CD8-positive, alpha-beta memory T cell (primary cell): ENCODE data around the gene PTN. TPM values are rescaled to one million over a fixed set of nuclear protein-coding genes. Genes with fewer than 3 reads are reported as not detected.

Experiments
- CTCF ChIA-PET: fragments of 350-600 bp; sonication (Branson Sonifier 250); formaldehyde crosslinking; loops from one replicate; lab custom pipeline; 2021; ENCODE audit warnings: antibody characterized with exemption; lab: Charles Lee
- POLR2A ChIA-PET: fragments of 350-600 bp; sonication (Branson Sonifier 250); formaldehyde crosslinking; loops from one replicate; lab custom pipeline; 2021; ENCODE audit warnings: antibody characterized with exemption; lab: Charles Lee
- DNase-seq, 5 donors: peaks; one replicate each; pipeline versions ENCODE4 v3.0.0 to v3.0.0-alpha.2; 2020 to 2022; ENCODE audit warnings: mixed read lengths in 1 of 5
- H3K27ac ChIP-seq: one replicate; pipeline ENCODE4 v1.7.0; 2013; ENCODE audit warnings: low read depth, mild to moderate bottlenecking, low read length, moderate library complexity
- H3K27me3 ChIP-seq: 2 replicates; pipeline ENCODE4 v1.7.0; 2013; ENCODE audit warnings: low read length, mild to moderate bottlenecking; ENCODE audit not compliant: insufficient read depth, poor library complexity, severe bottlenecking
- H3K36me3 ChIP-seq: 2 replicates; pipeline ENCODE4 v1.7.0; 2013; ENCODE audit warnings: mild to moderate bottlenecking, low read length, moderate library complexity; ENCODE audit not compliant: insufficient read depth
- H3K4me1 ChIP-seq: 2 replicates; pipeline ENCODE4 v1.7.0; 2013; ENCODE audit warnings: mild to moderate bottlenecking, low read length, moderate library complexity; ENCODE audit not compliant: insufficient read depth
- H3K4me3 ChIP-seq: 2 replicates; pipeline ENCODE4 v1.7.0; 2013; ENCODE audit warnings: mild to moderate bottlenecking, low read length
- H3K9me3 ChIP-seq: 2 replicates; pipeline ENCODE4 v1.7.0; 2013; ENCODE audit warnings: mild to moderate bottlenecking, low read length
- H3K27ac Mint-ChIP-seq, 8 donors: one replicate each; pipeline ENCODE4 v1.8.0; 2020 to 2021; ENCODE audit warnings: mixed read lengths in 8 of 8, mild to moderate bottlenecking in 6 of 8, inconsistent platforms in 3 of 8, moderate library complexity in 3 of 8
- H3K27me3 Mint-ChIP-seq, 2 donors: one replicate each; pipeline ENCODE4 v1.8.0; 2020 to 2021; ENCODE audit warnings: mixed read lengths in 2 of 2, mild to moderate bottlenecking in 1 of 2, moderate library complexity in 1 of 2
- H3K36me3 Mint-ChIP-seq, 3 donors: one replicate each; pipeline ENCODE4 v1.8.0; 2020 to 2021; ENCODE audit warnings: mixed read lengths in 3 of 3, inconsistent platforms in 1 of 3, mild to moderate bottlenecking in 1 of 3
- H3K4me1 Mint-ChIP-seq, 3 donors: one replicate each; pipeline ENCODE4 v1.8.0; 2020 to 2021; ENCODE audit warnings: mixed read lengths in 3 of 3, inconsistent platforms in 1 of 3, mild to moderate bottlenecking in 1 of 3
- H3K4me3 Mint-ChIP-seq, 7 donors: one replicate each; pipeline ENCODE4 v1.8.0; 2020 to 2021; ENCODE audit warnings: mixed read lengths in 7 of 7, mild to moderate bottlenecking in 6 of 7, moderate library complexity in 4 of 7, inconsistent platforms in 2 of 7
- H3K9me3 Mint-ChIP-seq, 5 donors: one replicate each; pipeline ENCODE4 v1.8.0; 2020 to 2022; ENCODE audit warnings: mixed read lengths in 5 of 5, mild to moderate bottlenecking in 3 of 5, moderate library complexity in 2 of 5, inconsistent platforms in 1 of 5
- polyA plus RNA-seq: library from polyadenylated mRNA; unstranded; fragments of 300-500 nt; fragmentation: Illumina TruSeq; gene quantifications from one replicate; pipeline ENCODE4 v1.2.3, GENCODE V29; 2021
- total RNA-seq, 2 experiments: library from RNA; stranded (reverse); gene quantifications; one replicate each; pipeline ENCODE4 v1.2.3, GENCODE V29; 2021

Gene PTN
- total and polyA plus RNA-seq, 3 experiments from 2014 or later: not detected

DNA sequence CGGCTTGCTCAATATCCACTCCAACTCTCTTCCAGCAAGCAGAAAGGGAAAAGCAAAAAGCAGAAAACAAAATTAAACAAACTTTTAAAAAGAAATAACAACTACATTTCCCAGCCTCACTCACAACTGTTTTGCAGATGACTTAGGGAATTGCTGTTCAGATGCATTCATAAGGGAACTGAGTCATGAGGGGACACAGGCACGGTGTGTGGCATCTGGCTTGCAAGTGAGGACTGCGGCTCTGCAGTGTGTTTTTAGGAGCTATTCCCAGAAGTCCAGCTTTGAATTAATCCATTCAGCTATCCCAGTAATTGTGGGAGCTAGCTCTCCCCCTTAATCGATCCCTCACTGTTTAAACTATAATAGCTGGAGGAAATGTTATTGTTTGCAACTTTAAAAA lies 30.3 kb downstream of the PTN start:
- CTCF ChIA-PET: no interaction called here
- H3K4me3 Mint-ChIP-seq: no peak overlapping the region
- H3K4me1 ChIP-seq: no peaks in the 10 kb centered on the region

DNA sequence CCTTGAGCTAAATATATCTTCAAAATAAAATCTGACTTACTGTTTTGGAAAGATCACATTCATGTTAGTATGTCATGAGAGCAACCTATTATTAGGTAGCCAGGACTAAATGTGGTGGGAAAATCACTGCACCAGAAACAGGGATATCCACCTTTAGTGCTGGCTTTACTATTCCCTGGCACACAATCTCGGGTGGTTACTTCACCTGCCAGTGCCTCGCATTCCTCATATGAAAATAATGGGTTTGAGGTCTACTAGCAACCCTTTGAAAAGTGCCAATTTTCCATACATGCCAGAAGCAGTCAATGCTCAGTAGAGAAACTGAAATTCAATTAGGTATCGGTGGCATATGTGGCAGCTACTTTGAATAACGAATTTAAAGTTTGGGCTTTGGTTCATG lies 36.8 kb downstream of the PTN start:
- Mint-ChIP-seq H3K4me1 (no peaks in the 10 kb centered on the region), H3K27ac (no peak overlapping the region), H3K4me3 (no peak overlapping the region), H3K36me3 (no peaks in the 10 kb centered on the region), H3K9me3 (peaks cover 0 to 26% (median 5%) of the 10 kb centered on the region in 5 donors), H3K27me3 (no peaks in the 10 kb centered on the region)
- Histone ChIP-seq H3K4me3 (no peak overlapping the region), H3K36me3 (no peaks in the 10 kb centered on the region), H3K27ac (no peak overlapping the region), H3K4me1 (no peaks in the 10 kb centered on the region), H3K27me3 (no peaks in the 10 kb centered on the region), H3K9me3 (no peaks in the 10 kb centered on the region)
- DNase-seq: no peak
- POLR2A ChIA-PET: no interaction called here
- CTCF ChIA-PET: no interaction called here

More for the DNA sequence above, 30.3 kb downstream of the PTN start:
- no peaks in the 10 kb centered on the region for H3K36me3 Mint-ChIP-seq
- no peak overlapping the region for H3K4me3 ChIP-seq
- POLR2A ChIA-PET: no interaction called here
- H3K27ac ChIP-seq: no peak overlapping the region
- no peaks in the 10 kb centered on the region for H3K9me3 ChIP-seq
- H3K4me1 Mint-ChIP-seq: no peaks in the 10 kb centered on the region
- no peak overlapping the region for H3K27ac Mint-ChIP-seq
- H3K36me3 ChIP-seq: no peaks in the 10 kb centered on the region
- H3K27me3 Mint-ChIP-seq: no peaks in the 10 kb centered on the region
- H3K9me3 Mint-ChIP-seq: peaks cover 3 to 25% (median 7%) of the 10 kb centered on the region in 5 donors
- H3K27me3 ChIP-seq: no peaks in the 10 kb centered on the region
- no peak for DNase-seq

DNA sequence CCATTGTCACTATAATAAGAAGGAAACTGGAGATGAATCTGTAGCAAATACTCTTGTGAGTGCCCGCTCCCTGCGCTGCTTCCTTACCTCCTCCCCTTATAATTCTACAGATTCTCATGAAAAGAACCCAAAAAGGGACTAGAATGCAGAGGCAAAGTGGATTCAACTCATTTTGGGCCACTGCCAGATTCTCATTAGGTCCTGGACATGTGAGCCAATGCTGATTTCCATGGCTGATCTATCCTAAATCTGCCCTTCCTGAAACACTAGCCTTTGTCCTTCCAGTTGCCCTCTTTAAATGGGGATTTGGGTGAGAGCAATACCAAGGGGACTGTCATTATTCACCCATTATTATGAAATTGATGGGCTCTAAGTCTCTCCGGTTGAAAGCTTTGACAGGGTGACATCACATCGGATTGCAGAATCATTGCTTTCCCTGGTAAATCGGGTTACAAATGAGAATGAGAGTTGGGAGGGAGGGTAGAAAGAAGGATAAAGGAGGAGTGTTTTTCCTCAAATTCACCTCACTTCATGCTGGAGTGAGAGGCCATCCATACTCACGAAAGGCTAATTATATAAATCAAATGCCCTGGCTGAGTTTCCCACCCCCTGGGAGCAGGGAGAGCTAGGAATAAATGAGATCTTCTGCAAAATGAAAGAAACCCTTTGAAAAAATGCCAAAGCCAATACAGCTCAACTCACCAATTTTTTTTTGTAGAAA lies 37.5 kb downstream of the PTN start:
- Mint-ChIP-seq H3K27me3 (no peaks in the 10 kb centered on the region), H3K9me3 (peaks cover 0 to 22% (median 5%) of the 10 kb centered on the region in 5 donors), H3K36me3 (no peaks in the 10 kb centered on the region), H3K4me3 (no peak overlapping the region), H3K27ac (no peak overlapping the region), H3K4me1 (no peaks in the 10 kb centered on the region)
- Histone ChIP-seq H3K27ac (no peak overlapping the region), H3K4me3 (no peak overlapping the region), H3K27me3 (no peaks in the 10 kb centered on the region), H3K4me1 (no peaks in the 10 kb centered on the region), H3K9me3 (no peaks in the 10 kb centered on the region), H3K36me3 (no peaks in the 10 kb centered on the region)
- DNase-seq: no peak
- ChIA-PET CTCF (no interaction called here), POLR2A (no interaction called here)

DNA sequence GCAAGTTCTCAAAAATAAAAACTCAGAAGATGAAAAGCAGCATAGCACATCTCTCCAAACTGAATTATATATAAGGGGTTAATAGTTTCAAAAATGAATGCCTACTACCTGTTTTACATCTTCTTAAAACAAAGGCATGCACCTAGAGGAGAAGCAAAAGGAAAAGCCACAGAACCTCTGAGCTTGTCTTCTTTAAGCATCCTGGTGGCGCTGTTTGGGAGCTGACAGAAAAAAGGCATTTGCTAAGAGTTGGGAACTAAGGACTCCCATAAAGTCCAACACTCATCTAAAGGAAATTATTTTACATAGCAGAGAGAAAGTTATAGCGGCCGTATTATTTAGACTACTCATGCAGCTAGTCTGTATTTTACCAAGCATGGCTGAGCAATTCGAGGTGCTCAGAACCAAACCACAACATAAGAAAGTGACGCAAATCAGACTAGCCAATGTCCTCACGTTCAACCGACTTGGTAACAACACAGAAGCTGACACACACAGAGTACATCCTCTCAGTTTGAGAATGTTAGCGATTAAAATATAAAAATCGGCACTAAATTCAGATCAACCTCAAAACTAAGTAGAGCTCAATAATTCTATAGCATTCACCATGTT lies 38.8 kb downstream of the PTN start:
- Mint-ChIP-seq H3K9me3 (peaks cover 0 to 14% (median 3%) of the 10 kb centered on the region in 5 donors), H3K4me3 (no peak overlapping the region), H3K4me1 (no peaks in the 10 kb centered on the region), H3K27ac (no peak overlapping the region), H3K36me3 (no peaks in the 10 kb centered on the region), H3K27me3 (no peaks in the 10 kb centered on the region)
- Histone ChIP-seq H3K9me3 (no peaks in the 10 kb centered on the region), H3K27ac (no peak overlapping the region), H3K4me1 (no peaks in the 10 kb centered on the region), H3K4me3 (no peak overlapping the region), H3K27me3 (no peaks in the 10 kb centered on the region), H3K36me3 (no peaks in the 10 kb centered on the region)
- DNase-seq: no peak
- ChIA-PET CTCF (no interaction called here), POLR2A (no interaction called here)

DNA sequence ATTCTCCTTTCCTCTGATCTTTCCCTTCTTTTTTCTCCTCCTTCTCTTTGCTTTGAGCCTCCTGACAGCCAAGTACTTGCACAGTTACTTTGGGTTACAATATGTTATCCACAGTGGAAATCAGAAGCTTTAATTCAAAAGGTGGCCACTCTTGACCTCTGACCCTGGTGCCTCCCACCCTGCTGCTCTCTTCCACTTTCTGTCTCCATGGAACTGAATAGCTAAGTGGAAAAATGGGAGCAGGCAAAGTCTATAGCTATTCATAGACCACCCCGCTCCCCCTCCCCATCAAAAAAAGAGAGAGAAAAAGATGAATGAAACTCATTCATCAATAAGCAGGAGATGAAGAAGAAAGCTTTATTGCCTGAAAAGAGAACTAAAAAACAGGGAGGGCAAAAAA lies 39.4 kb downstream of the PTN start:
- no peak overlapping the region for H3K4me3 Mint-ChIP-seq
- H3K9me3 ChIP-seq: no peaks in the 10 kb centered on the region
- H3K27ac ChIP-seq: no peak overlapping the region
- no peaks in the 10 kb centered on the region for H3K4me1 ChIP-seq
- no peaks in the 10 kb centered on the region for H3K36me3 Mint-ChIP-seq
- CTCF ChIA-PET: no interaction called here
- DNase-seq: no peak
- no peaks in the 10 kb centered on the region for H3K27me3 ChIP-seq
- H3K4me3 ChIP-seq: no peak overlapping the region
- no peaks in the 10 kb centered on the region for H3K27me3 Mint-ChIP-seq
- H3K4me1 Mint-ChIP-seq: no peaks in the 10 kb centered on the region
- POLR2A ChIA-PET: no interaction called here
- no peak overlapping the region for H3K27ac Mint-ChIP-seq
- no peaks in the 10 kb centered on the region for H3K36me3 ChIP-seq
- peaks cover 0 to 10% (median 3%) of the 10 kb centered on the region in 5 donors for H3K9me3 Mint-ChIP-seq

DNA sequence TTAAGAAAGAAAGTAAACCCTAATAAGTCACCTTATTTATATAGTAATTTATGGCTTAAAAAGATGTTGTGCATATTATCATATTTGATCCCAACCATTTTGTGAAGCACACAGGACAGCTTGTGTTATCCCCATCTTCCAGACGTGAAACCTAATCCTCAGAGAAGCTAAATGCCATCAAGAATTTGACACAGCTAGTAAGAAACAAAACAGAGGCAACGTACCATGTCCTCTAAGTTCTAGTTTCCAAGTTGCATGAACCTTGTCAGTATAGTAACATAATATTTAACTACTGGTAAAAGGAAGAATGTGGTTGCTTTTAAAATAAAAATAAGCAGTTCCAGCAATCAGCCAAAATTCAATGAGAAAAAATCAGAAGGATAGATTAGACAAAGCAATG lies 41.5 kb downstream of the PTN start:
- Mint-ChIP-seq H3K4me3 (no peak overlapping the region), H3K27ac (no peak overlapping the region), H3K4me1 (no peaks in the 10 kb centered on the region), H3K36me3 (no peaks in the 10 kb centered on the region), H3K27me3 (no peaks in the 10 kb centered on the region), H3K9me3 (peaks cover 0 to 8% (median 5%) of the 10 kb centered on the region in 5 donors)
- CTCF ChIA-PET: no interaction called here
- H3K4me1 ChIP-seq: no peaks in the 10 kb centered on the region
- POLR2A ChIA-PET: no interaction called here
- H3K9me3 ChIP-seq: no peaks in the 10 kb centered on the region
- H3K36me3 ChIP-seq: no peaks in the 10 kb centered on the region
- DNase-seq: no peak
- no peak overlapping the region for H3K27ac ChIP-seq
- no peaks in the 10 kb centered on the region for H3K27me3 ChIP-seq
- no peak overlapping the region for H3K4me3 ChIP-seq

DNA sequence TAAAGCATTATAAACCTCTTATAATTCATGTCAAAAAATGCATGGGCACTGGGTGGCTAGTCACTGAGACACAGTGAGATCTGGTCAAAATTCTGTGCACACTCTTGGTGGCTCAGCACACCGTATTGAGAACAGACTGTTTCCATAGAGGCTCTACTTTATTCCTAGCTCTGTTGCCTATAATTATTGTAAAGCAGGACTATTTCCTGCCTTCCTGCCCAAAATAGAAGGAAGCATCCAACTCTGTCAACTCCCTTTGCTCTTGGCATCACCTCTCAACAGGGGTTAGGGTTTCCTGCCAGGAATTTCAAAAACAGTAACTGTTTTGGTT lies 45.1 kb downstream of the PTN start:
- Mint-ChIP-seq H3K36me3 (no peaks in the 10 kb centered on the region), H3K27ac (no peak overlapping the region), H3K4me3 (no peak overlapping the region), H3K27me3 (no peaks in the 10 kb centered on the region), H3K4me1 (no peaks in the 10 kb centered on the region), H3K9me3 (peaks cover 4 to 8% (median 5%) of the 10 kb centered on the region in 5 donors)
- H3K27ac ChIP-seq: no peak overlapping the region
- H3K9me3 ChIP-seq: no peaks in the 10 kb centered on the region
- H3K27me3 ChIP-seq: no peaks in the 10 kb centered on the region
- H3K36me3 ChIP-seq: no peaks in the 10 kb centered on the region
- ChIA-PET POLR2A (no interaction called here), CTCF (no interaction called here)
- DNase-seq: no peak
- no peak overlapping the region for H3K4me3 ChIP-seq
- no peaks in the 10 kb centered on the region for H3K4me1 ChIP-seq

DNA sequence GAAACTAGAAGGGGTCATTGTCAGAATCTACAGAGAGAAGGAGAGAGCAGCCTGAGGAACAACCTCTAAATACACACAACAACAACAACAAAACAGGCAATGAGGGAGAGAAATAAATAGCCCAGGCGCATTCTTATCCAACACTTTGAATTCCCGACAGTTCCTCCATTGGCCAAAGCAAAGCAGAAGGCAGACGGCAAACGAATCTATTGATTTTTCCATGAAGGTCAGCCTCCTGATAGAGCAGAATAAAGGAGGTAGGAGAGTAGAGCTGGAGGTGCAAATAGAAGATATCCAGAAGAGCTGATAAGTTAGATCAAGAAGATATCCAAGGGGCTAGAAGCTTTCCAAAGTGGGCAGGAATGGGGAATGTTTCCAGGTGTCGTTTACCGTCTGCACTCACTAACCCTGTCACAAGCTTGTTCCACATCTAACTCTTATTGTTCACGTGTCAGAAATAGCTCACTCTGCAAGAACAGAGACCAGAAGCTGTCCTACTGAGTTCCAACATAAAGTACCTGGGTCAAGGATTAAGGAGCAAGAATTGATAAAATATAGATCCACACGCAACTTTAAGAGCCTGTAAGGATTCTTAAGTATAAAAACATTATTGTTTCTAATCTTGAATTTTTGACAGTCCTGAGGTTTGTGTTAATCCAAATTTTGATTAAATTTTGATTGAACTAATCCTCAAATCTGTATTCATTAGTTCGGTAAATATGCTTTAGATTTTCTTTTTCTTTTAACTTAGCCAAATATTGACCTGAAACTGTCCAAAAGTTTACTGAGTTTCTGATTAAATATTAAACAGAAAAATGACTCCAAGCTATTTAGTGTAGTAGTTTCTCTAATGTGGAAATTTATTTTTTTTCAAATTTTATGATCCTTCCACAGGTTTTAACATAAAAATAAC lies 45.7 kb downstream of the PTN start:
- H3K36me3 Mint-ChIP-seq: no peaks in the 10 kb centered on the region
- H3K9me3 ChIP-seq: no peaks in the 10 kb centered on the region
- no peak overlapping the region for H3K27ac Mint-ChIP-seq
- H3K4me1 Mint-ChIP-seq: no peaks in the 10 kb centered on the region
- DNase-seq: no peak
- no peak overlapping the region for H3K27ac ChIP-seq
- ChIA-PET CTCF (no interaction called here), POLR2A (no interaction called here)
- no peaks in the 10 kb centered on the region for H3K4me1 ChIP-seq
- no peaks in the 10 kb centered on the region for H3K27me3 Mint-ChIP-seq
- no peaks in the 10 kb centered on the region for H3K36me3 ChIP-seq
- H3K4me3 Mint-ChIP-seq: no peak overlapping the region
- H3K9me3 Mint-ChIP-seq: peaks cover 4 to 7% (median 5%) of the 10 kb centered on the region in 5 donors
- H3K4me3 ChIP-seq: no peak overlapping the region
- H3K27me3 ChIP-seq: no peaks in the 10 kb centered on the region
